ENCODE results near the gene TAAR8. TPM values are rescaled to one million over a fixed set of nuclear protein-coding genes. Genes with fewer than 3 reads are reported as not detected.

TAAR8 gene
- total RNA-seq, 1 experiment from 2014 or later: not detected

Other genes with a start within 250 kb of the TAAR8 start
- 1.0 and 1.3 TPM in 2 replicates for gene MOXD1, start 151.2 kb upstream of the TAAR8 start, total RNA-seq (2021)
- 33.3 and 40.7 TPM in 2 replicates for gene STX7, start 39.6 kb upstream of the TAAR8 start, total RNA-seq (2021)
- not detected in 2 replicates for gene TAAR9, start 14.4 kb upstream of the TAAR8 start, total RNA-seq (2021)
- gene TAAR6, start 17.6 kb downstream of the TAAR8 start, total RNA-seq (2021): not detected in 2 replicates
- not detected in 2 replicates for gene TAAR5, start 37.1 kb downstream of the TAAR8 start, total RNA-seq (2021)
- not detected in 2 replicates for gene TAAR2, start 71.6 kb downstream of the TAAR8 start, total RNA-seq (2021)
- not detected in 2 replicates for gene TAAR1, start 106.5 kb downstream of the TAAR8 start, total RNA-seq (2021)
- 0.65 and 1.6 TPM in 2 replicates for gene VNN1, start 161.4 kb downstream of the TAAR8 start, total RNA-seq (2021)
- gene VNN2, start 205.2 kb downstream of the TAAR8 start, total RNA-seq (2021): 1.2 TPM in 1 of 2 replicates, not detected in the other
- 18.0 and 20.8 TPM in 2 replicates for gene SLC18B1, start 246.0 kb downstream of the TAAR8 start, total RNA-seq (2021)